KG1 (cell line): ENCODE data around the gene TM7SF2.
A peak's percentile ranks its signal among the peaks of the same experiment; 100 is the strongest.

Source experiments
- DNase-seq: peaks from one replicate; lab custom pipeline; 2025; lab: John Stamatoyannopoulos, UW

Gene TM7SF2

GRCh38 chr11:65090628-65091027 lies 21.0 kb upstream of the TM7SF2 start:
- no peak for DNase-seq

GRCh38 chr11:65095427-65095826 lies 16.2 kb upstream of the TM7SF2 start:
- no peak for DNase-seq

DNA sequence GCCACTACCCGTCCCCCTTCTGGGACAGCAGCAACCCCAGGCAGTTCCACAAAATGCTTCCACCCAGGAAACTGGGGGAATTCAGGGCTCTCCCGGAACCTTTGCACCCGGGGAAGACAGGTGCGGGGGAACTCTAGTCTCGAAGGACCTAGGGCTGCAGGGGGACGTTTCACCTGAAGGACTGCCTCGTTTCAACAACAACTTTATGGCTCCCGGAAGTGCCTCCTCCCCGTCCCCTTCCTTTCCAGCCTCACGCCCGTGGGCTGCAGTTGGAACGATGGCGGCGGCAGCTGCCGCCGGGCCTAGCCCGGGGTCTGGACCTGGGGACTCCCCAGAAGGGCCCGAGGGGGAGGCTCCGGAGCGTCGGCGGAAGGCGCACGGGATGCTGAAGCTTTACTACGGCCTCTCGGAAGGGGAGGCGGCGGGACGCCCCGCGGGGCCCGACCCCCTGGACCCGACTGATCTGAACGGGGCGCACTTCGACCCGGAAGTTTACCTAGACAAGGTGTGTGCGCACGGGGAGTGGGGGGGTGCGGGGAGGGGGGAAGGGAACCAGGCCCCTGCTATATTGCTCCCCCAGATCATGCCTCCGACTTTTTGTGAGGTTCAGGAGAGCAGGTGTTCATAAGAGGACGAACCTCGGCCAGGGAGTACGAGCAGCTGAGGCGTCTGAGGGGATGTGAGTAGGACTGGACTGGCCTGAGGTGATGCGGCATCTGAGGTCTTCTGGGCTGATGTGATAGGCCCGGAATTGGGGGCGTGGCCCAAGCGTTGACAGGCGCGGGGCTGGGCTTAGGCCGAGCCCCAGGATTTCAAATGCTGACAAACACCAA lies 15.5 kb upstream of the TM7SF2 start, which contains the start of gene VPS51:
Gene VPS51, plus strand, starts transcription at position 241 of the 833 bp plus-strand sequence. Its CDS starts 37 bp downstream, at position 278.
- DNase-seq, result peak; percentile 88

- DNase-seq, result no peak
Measured at GRCh38 chr11:65096926-65097325, 14.7 kb upstream of the TM7SF2 start.

GRCh38 chr11:65100674-65101350 lies 10.9 kb upstream of the TM7SF2 start:
- DNase-seq, result no peak

GRCh38 chr11:65102142-65103095 lies 9.3 kb upstream of the TM7SF2 start:
- DNase-seq, result no peak

- no peak for DNase-seq
Measured at GRCh38 chr11:65103476-65103875, 8.2 kb upstream of the TM7SF2 start.

DNA sequence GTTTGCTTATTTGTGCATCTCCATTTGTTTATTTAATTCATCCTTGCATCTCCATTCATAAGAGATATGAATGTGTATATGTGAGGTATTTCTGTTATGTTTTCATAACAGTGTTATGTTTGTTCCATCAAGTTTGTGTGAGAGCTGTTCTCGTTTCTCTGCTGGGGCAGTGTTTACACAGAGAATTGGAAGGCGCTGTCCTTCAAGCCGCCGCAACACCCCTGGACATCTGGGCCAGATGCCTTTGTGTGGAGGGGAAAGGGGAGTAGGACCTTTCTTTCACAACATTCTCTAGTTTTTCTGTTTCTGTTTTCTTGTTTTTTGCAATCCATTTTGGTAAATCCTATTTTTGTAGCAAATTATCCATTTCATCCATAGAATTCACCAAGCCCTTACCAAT lies 7.0 kb upstream of the TM7SF2 start:
- no peak for DNase-seq

- DNase-seq, result no peak
Measured at GRCh38 chr11:65107078-65107477, 4.6 kb upstream of the TM7SF2 start.

GRCh38 chr11:65107751-65108468 lies 3.8 kb upstream of the TM7SF2 start:
- DNase-seq, result no peak

DNA sequence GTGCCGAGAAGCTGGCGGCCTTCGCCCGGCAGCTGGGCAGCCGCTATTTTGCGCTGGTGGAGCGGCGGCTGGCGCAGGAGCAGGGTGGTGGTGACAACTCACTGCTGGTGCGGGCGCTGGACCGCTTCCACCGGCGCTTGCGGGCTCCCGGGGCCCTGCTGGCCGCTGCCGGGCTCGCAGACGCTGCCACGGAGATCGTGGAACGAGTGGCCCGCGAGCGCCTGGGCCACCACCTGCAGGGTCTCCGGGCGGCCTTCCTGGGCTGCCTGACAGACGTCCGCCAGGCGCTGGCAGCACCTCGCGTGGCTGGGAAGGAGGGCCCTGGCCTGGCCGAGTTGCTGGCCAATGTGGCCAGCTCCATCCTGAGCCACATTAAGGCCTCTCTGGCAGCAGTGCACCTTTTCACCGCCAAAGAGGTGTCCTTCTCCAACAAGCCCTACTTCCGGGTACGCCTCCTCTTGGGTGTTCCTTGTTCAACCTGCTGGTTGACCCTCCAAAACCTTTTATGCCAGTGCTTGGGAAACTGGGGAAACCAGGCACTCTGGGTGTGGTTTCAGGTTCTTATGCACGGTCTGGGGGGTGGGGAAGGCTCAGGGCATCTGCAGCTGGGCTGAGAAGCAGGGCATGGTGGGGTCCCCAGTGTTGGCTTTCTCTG lies 3.1 kb upstream of the TM7SF2 start:
- DNase-seq, result no peak

DNA sequence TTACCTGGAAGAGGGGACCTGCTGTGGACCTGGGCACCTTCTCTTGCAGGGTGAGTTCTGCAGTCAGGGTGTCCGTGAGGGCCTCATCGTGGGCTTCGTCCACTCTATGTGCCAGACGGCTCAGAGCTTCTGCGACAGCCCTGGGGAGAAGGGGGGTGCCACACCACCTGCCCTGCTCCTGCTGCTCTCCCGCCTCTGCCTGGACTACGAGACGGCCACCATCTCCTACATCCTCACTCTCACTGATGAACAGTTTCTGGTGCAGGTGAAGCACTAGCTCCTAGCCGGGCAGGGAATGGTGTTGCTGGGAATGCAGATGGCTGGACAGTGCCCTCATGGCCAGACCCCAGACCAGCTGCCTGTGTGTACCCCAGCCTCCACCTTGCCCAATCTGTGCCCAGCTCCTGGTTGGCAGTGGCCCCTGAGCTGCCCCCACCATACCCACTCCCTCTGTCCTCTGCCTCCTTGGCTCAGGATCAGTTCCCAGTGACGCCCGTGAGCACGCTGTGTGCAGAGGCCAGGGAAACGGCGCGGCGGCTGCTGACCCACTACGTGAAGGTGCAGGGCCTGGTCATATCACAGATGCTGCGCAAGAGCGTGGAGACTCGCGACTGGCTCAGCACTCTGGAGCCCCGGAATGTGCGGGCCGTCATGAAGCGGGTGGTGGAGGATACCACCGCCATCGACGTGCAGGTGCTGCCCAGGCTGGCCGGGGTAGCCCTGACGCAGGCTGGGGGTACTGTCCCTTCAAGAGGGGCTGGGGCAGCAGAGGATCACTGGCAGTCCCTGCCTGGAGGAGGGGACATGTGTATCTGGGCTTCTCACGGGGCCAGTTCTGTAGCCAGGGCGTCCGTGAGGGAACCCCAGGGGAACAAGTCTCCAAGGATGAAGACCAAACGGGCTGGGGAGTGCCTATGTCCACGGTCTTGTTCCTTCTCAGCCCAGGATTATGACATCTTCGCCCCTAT lies 2.2 kb upstream of the TM7SF2 start:
- DNase-seq, result no peak

DNA sequence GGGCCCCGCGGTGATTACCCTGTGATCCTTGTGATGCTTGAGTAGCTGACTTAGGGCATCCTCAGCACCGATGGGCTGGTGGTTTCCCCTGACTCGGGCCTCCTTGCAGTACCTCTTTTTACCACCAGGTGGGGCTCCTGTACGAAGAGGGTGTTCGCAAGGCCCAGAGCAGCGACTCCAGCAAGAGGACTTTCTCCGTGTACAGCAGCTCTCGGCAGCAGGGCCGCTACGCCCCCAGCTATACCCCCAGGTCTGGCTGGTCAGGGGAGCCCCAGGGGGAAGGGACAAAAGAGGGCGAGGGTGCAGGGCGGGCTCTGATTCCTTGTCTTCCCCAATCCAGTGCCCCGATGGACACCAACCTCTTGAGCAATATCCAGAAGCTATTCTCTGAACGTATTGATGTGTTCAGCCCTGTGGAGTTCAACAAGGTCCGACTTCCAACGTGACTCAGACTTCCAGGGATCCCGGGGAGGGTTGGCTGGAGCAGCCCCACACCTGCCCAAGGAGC lies 1.3 kb upstream of the TM7SF2 start:
- peak; percentile 90 for DNase-seq

- DNase-seq, result no peak
Measured at GRCh38 chr11:65111159-65111743, 421 bp upstream of the TM7SF2 start.

GRCh38 chr11:65112546-65113360 lies 1.1 kb downstream of the TM7SF2 start:
- DNase-seq, result peak; percentile 68

- no peak for DNase-seq
Measured at GRCh38 chr11:65113361-65113756, 1.7 kb downstream of the TM7SF2 start.

DNA sequence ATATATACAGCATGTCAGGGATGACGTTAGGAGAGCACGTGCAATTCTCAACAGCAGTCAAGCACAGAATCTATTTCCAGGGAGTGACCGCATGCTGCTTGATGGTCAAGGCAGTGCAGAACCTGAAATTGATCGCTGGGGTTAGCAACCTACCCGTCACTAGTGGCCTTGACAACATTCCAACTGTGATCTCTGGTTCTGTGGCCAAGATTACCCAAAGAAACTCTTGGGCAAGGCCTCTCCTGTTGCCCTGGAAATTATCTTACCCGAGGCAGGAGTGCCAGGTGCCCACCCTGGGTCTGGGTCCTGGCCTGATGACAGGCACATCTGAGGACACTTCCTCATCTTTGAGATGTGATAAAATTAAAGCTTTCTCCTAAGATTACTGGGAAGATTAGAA lies 2.2 kb downstream of the TM7SF2 start:
- DNase-seq, result no peak

GRCh38 chr11:65114538-65115171 lies 3.0 kb downstream of the TM7SF2 start:
- no peak for DNase-seq
